ENCODE measurements around the gene CCSER1.

- TF ChIP-seq CTCF (IDR thresholded peaks at IDR 0.05; ENCODE audit: insufficient read depth, low read length, poor library complexity, severe bottlenecking) = no peak
- no peak for TF ChIP-seq EZH2phosphoT487 (conservative IDR thresholded peaks at IDR 0.05; ENCODE audit: low read length)
Measured at GRCh38 chr4:90798948-90799347, 671.8 kb downstream of the CCSER1 start.

Measured in SU-DHL-6 (cell line).